Right kidney (tissue), 1 donor: ENCODE measurements around the gene BCKDK.
A peak's percentile ranks its signal among the peaks of the same experiment; 100 is the strongest.

Experiments
- DNase-seq: peaks from one replicate; pipeline ENCODE4 v3.0.0-alpha.2; 2016

BCKDK gene

DNA sequence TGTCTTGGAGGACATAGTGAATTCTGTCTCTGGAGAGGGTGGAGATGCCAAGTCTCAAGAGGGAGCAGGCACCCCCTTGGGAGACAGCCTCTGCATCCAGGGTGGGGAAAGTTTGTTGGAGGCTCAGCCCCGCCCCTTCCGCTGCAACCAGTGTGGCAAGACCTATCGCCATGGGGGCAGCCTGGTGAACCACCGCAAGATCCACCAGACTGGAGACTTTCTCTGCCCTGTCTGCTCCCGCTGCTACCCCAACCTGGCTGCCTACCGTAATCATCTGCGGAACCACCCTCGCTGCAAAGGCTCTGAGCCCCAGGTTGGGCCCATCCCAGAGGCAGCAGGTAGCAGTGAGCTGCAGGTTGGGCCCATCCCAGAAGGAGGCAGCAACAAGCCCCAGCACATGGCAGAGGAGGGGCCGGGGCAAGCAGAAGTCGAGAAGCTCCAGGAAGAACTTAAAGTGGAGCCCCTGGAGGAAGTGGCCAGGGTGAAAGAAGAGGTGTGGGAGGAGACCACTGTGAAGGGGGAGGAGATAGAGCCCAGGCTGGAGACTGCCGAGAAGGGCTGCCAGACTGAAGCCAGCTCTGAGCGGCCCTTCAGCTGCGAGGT is 28.7 kb upstream of the BCKDK start:
- DNase-seq, result no peak

DNA sequence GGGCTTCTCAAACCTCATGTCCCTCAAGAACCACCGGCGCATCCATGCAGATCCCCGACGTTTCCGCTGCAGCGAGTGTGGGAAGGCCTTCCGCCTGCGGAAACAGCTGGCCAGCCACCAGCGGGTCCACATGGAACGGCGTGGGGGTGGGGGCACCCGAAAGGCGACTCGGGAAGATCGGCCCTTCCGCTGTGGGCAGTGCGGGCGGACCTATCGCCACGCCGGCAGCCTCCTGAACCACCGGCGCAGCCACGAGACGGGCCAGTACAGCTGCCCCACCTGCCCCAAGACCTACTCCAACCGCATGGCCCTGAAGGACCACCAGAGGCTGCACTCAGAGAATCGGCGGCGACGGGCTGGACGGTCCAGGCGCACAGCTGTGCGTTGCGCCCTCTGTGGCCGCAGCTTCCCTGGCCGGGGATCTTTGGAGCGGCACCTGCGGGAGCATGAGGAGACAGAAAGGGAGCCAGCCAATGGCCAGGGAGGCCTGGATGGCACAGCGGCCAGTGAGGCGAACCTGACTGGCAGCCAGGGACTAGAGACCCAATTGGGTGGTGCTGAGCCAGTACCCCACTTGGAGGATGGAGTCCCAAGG is 28.1 kb upstream of the BCKDK start:
- no peak for DNase-seq

DNA sequence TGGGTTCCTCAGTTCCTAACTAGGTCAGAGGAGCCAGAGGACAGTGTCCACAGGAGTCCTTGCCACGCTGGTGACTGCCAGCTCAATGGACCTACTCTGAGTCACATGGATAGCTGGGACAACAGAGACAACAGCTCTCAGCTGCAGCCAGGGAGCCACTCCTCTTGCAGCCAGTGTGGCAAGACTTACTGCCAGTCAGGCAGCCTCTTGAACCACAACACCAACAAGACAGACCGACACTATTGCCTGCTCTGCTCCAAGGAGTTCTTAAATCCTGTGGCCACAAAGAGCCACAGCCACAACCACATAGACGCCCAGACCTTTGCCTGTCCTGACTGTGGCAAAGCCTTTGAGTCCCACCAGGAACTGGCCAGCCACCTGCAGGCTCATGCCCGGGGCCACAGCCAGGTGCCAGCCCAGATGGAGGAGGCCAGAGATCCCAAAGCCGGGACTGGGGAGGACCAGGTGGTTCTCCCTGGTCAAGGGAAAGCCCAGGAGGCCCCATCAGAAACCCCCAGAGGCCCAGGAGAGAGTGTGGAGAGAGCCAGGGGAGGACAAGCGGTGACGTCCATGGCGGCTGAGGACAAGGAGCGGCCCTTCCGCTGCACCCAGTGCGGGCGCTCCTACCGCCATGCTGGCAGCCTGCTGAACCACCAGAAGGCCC is 27.3 kb upstream of the BCKDK start:
- DNase-seq, result no peak

DNA sequence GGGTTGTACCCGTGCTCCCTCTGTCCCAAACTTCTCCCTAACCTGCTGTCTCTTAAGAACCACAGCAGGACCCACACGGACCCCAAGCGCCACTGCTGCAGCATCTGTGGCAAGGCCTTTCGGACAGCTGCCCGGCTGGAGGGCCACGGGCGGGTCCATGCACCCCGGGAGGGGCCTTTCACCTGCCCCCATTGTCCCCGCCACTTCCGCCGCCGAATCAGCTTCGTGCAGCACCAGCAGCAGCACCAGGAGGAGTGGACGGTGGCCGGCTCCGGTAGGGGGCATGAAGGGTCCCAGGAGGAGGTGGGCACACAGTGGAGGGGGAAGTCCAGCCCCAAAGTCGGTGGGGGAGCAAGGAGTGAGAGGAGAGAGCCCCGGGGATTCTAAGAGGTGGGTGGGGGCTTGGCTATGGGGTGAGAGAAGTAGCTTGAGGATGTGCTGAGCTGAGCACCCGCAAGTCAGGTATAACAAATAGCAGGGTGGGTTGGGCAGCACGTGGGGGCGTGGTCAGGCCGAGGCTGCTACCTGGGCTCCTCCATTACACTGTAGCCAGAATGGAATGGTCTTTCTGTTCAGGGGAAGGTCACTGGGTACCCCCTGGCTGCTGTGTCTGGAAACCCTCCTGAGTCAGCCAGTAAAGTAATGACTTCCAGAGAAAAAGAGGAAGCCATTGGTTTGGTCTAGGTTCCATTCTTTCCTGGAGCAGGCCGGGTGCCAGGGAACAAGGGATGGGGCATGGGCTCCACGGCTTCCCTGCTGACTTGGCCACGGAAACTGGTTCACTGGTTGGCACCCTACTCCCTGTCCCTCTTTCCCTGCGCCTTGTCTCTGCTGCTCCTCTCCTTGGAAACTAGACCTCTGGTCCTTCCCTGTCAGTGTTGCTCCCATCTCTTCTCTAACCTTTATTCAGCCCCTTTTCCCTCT is 26.5 kb upstream of the BCKDK start:
- no peak for DNase-seq

DNA sequence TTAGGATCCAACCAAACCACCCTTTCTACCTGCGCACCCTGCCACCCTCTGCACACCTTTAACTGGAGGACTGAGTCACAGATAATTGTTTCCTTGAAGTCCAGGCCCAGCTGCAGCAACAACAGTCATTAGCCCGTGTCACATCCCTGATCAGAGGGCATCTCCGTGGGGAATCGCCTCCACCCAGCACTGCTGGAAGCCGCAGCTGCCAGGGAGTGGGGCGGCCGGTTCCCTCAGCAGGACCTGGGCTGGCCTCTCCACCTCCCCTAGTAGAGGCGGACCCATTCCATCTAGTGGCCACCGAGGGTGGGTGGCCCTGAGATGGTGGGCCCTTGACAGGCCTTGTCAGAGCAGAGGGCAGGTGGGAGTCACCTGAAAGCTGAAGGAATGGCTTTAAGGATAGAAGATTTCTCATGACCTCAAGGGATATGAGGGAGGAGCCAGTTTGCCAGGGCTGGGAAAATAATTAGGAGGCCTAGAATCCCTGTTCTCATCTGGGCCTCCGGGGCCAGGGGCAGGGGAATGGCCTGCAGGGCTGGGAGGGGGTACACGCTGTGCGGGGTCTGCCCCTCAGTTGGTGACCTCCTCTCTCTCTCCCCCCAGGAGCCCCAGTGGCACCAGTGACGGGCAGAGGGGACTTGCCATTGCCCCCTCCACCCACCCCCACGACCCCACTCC is 25.7 kb upstream of the BCKDK start:
- DNase-seq, result no peak

DNA sequence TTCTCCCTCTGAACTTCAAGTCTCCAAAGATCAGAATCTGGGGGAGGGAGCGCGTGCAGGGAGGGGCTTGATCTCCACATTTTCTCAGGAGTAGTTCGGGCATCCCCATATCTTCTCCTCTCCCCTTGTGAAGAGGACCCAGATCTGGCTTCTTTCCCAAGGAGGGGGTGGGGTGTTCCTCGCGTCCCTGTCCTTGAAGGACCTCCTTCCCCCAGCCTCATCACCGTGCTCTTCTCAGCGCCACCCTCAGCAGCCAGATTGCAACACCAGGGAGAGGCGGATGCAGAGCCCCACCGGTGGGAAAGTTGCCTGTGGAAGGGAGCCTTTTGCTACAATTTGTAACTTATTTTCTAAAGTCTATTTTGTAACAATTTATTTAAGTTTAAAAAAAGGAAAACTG is 25.1 kb upstream of the BCKDK start:
- DNase-seq, result no peak

DNA sequence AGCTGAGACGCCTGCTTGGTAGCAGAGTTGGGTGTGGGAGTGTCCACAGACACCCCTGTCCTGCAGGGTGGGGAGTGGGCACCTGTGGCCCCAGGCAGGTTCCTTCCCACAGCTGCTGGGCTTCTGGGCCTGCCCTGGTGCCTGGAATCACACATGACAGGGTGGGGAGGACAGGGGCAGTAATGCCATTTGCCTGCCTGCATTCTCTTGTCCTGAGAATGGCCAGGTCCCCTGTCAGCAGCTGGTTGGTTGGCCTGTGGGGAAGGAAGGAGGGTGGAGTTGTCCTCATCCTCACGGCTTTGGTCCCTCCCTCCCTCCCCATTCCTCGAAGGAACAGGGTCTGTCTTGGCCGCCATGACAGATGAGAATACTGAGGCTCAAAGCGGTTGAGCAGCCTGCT is 24.6 kb upstream of the BCKDK start:
- DNase-seq, result no peak

DNA sequence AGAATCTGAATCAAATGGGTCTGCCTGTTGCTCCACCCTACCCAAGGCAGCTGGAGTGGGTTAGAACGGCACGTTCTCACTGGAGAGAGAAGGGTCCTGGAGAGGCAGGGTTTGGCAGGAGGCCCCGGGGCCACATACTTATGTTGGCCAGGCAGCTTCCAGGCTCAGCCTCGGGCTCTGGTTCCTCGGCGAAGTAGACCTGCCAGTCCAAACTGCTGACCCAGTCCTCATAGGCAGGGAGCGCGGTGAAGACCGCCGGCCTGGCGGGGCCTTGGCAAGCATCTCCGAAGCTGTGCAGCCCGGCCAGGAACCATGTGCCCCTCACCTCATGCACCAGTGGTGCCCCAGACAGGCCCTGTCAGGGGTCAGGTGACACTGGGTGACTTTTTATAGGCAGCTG is 24.2 kb upstream of the BCKDK start:
- no peak for DNase-seq

DNA sequence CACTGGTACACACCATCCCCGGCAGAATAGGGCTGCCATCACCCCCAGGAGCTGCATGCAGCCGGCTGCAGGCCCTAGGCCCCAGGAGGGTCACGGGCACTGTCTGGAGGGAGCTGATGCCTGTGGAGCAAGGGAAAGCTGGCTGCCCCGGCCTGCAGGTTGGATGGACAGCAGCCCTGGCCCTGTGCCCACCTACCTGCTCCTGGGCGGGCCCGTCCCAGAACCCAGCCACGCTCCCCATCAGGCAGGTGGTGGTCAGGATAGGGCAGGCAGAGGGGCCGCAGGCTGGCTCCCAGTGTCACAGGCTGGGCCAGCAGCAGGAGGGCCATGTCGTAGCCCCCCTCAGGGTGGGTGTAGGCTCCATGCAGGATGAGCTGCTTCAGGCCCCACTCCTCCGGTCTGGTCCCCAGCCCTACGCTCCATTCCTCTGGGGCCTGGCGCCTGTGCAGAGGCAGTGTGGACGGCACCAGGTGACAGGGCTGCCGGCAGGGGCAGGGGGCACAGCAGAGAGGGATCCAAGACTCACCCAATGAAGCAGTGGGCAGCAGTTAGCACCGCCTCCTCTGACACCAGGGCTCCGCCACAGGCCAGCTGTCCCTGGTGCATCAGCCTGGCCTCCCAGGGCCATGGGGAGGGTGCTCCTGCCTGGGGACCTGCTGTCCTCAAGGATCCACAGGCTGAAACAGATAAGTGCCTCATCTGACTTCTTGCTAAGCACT is 23.4 kb upstream of the BCKDK start:
- no peak for DNase-seq

DNA sequence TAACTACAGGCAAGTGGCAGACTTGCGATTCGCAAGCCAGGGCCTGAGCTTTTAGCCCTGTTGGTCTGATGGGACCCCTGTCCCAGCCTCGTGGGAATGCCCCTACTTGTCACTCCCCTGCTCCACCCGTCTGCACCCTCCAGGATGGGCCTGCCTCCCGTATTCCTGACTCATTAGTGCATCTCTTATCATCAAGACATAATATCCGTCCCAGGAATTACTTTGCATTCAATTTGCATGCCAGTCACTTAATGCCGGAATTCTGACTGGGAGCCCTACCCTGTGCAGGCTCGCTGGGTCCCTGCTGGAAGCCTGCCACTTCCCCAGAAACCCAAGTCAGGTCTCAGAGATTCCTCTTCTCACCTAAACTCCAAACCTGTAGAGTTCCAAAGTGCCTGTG is 22.8 kb upstream of the BCKDK start:
- DNase-seq, result no peak

DNA sequence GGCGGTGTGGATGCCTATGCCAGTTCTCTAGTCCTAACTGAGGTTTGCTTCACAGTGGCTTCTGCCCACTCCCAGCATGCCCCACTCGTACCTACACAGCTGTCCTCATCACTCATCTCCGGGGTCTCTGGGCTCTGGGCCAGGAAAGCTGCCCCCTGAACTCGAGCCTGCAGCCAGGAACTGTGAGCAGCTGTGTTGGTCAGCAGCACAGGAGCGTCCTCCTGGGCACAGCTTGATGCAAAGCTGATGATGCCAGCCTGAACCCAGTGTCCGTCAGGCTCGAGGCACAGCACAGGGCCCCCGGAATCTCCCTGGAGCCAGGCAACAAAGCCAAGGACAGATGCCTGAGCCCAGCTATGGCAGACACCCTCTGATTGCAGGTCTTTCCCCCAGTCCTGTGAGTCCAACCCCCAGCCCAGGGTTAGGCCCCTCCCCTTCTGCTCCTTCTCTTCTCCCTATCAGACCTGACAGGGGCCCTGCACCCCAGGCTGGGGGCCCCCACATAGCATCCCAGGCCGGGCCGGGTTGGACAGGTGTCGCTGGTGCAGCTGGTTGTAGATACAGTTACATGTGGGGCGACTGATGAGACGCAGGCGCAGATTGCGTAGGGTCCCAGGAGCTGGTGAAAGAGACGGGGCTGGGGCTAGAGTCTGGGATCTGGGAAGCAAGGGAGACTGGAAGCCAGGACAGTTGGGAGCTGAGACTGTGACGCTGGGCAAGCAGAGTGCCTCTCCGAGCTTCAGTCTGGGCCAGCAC is 22.1 kb upstream of the BCKDK start:
- DNase-seq, result no peak

DNA sequence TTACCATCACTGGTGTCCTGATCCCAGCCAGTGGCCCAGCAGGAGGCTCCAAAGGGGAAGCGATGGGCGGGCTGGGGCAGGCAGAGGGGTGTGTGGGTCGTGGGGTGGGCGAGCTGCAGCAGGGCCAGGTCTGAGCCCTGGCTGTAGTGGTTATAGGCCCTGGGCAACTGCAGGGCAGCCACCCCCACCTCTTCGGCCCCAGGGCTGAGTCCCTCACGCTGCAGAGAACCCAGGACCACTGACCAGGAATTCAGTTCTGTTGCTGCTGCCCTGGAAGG is 21.6 kb upstream of the BCKDK start:
- no peak for DNase-seq

DNA sequence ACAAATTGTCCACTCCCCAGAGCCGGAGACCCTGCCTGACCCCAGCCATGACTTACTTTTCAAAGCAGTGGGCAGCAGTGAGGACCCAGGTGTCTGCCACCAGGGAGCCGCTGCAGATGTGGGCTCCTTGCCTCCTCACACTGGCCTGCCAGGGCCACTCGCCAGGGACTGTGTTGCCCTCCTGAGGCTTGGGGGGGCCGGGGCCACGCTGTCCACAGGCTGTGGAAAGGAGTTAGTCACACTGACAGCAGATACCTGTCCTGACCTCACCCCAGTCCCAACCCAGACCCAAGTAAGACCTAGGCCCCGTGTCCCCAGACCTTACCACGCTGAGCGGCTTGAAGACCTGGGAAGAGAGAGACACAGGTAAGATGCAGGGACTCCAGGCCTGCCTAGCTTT is 20.7 kb upstream of the BCKDK start:
- no peak for DNase-seq

DNA sequence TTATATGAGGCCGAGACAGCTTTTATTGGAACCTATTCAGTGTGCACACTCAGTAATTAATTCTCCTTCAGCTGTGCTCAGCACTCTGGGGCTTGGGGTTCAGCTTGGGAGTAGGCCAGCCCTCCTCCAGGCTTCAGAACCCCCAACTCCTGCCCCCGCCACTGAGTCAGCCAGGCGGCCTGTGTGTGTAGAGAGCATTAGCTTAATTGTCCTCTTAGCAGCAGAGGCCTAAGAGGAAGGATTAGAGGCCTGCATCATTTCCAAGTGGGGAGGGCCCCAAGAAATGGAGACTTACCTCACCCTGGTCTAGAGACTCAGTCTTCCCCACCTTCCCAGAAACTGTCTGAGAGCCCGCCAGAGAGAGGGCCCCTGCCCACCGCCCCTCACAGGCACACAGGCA is 20.2 kb upstream of the BCKDK start:
- no peak for DNase-seq

DNA sequence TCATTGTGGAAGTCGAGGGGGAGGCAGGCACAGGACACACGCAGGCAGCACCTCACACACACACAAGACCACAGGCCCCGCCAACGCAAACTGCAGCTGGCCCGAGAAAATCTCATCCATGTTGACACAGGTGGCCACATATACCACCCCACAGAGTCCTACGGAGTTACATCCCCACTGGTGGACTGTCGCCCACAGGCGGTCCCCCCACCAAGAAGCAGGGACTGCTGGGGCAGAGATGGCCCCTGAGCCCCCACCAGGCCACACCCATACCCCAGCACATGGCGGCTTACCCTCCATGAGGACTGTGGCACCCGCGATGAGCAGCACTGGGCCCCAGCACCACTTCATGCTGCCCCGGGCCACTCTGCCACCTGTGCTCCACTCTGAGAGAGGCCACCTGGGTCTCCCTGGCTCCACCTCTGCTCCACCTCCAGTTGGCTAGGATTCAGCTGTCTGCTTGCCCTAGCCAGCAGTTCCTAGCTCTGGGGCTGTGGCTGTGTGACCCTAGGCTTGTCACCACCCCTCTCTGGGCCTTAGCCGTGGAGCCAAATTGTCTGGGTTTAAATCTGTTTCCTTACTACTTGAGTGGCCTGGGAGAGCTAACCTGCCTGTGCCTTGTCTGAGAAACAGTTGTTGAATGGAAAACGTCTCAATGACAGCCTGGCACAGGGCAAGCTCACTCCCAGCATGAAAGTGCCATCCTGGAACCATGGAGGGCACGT is 19.6 kb upstream of the BCKDK start, which contains the start of gene PRSS53:
Gene PRSS53 (minus strand): TSS at position 485 of the 725 bp plus-strand sequence. CDS start 134 bp downstream, at position 351.
- no peak for DNase-seq

DNA sequence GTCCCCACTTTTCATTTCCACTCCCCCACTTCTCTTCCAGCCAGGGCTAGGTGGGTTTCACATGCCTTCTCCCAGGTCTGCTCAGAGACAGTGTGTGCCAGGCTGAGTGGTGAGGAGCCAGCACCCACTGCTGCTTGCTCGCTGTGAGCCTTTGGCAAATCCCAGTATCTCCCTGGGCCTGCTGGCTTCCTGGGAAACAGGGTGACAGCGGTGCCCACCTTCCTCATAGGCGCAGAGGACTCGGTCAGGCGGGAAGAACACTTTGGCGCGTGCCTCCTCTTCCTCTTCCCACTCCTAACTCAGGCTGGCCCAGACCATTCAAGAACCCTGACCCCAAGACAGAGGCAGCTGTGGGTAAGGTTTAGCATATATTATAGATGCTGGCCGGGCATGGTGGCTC is 19.0 kb upstream of the BCKDK start:
- no peak for DNase-seq

DNA sequence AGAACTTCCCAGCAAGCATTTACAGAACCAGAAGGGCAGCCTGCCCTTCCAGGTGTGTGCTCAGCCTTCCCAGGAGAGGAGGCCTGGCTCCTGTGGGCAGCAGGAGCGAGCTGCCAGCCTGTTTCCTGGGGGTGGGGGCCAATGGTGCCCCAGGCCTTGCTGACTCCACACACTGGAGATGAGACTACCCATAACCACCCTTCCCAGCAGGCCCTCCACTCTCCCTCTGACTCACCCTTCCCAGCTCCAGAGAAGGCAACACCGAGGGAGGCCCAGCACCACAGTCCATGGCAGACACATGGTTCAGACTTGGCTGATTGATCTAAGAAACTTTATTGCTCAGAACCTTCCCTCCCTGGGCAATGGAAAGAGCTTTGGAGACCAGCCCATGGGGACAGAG is 17.6 kb upstream of the BCKDK start:
- no peak for DNase-seq

DNA sequence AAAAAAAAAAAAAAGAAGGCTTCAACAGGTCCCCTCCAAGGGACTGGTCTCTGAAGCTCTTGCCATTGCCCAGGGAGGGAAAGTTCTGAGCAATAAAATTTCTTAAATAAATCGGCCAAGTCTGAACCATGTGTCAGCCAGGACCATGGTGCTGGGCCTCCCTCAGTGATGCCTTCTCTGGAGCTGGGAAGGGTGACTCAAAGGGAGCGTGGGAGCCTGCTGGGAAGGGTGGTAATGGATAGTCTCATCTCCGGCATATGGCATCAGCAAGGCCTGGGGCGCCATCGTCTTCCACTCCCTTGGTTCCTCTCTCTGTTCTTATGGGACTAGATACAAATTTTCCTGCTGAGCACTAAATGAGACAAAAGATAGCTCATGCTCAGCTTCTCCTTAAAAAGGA is 15.9 kb upstream of the BCKDK start:
- no peak for DNase-seq

DNA sequence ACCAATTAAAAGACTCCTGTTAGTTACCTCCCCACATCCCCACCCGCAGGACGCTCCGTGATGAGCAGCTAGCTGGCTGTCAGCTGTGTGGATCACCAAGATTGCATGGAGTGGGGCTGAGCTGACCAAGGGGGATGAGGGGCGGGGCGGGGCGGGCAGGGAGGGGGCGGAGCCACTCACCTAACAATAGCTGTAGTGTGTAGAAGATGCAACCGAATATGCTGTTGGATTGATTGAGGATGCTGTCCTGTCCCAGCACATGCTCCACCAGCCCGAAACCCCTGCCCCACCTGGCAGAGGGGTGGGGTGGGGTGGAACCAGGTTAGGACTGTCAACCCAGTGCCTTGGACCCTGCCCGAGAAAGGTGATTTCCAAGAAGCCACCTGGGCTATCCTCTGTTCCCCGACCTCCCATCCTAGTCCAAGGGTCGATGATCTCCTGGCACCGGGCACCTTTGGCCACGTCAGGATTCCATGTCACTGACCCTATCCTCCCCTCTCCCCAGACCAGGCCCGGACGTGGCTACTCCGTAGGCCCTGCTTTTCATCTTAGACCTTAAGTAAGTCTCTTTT is 15.0 kb upstream of the BCKDK start:
- peak; percentile 44 for DNase-seq

DNA sequence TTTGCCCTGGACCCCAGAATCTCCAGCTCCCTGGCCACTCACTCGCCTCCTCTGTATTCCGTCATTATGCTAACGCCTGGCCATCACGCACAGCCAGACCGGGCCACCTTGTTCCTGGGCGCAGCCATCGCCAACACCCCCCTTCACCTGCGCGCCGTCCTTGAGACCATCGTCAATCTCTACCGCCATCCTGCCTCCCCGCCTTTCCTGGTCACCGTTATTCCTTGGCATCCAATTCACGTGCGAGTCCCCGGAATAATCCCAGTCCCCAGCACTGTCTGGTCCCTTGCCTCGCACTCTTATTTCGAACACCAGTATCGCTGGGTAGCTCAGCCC is 14.1 kb upstream of the BCKDK start:
- DNase-seq, result no peak
